Measurements from ENCODE around the gene DYNLT3. TPM values are rescaled to one million over a fixed set of nuclear protein-coding genes. Genes with fewer than 3 reads are reported as not detected.

Gene DYNLT3
- total and polyA plus RNA-seq, 2 of the 13 experiments (the other 11 are each of a cell fraction or from before 2014, with no cell fraction given), result 5.4 to 6.1 TPM

DNA sequence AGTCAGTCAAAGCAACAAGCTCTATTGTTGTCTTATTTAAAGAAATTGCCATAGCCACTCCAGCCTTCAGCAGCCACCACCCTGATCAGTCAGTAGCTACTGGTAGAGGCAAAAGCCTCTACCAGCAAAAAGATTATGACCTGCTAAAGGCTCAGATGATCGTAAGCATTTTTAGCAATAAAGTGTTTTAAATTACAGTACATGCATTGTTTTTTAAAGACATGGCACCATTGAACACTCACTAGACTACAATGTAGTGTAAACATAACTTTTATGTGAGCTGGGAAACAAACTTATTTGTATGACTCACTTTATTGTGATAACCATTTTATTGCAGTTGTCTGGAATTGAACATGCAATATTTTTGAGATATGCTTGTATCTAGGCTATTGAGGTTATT is 32.3 kb upstream of the DYNLT3 start:
- Histone ChIP-seq H3K27ac (ENCODE audit: extremely low read length, insufficient read depth, low read length) (no peak overlapping the region), H3K27me3 (ENCODE audit: control insufficient read depth in 1 of 2, insufficient read depth in 2 of 2, low read length in 2 of 2) (no peaks in the 10 kb centered on the region), H3K9ac (ENCODE audit: insufficient read depth, low read depth, low read length) (no peak overlapping the region), H3K36me3 (replicated peaks in 1 of 2; ENCODE audit: control insufficient read depth in 1 of 2, insufficient read depth in 2 of 2, low read length in 2 of 2) (no peaks in the 10 kb centered on the region), H3K4me1 (ENCODE audit: insufficient read depth, low read length) (no peaks in the 10 kb centered on the region), H3K79me2 (ENCODE audit: insufficient read depth, low read length) (no peaks in the 10 kb centered on the region), H3K4me2 (ENCODE audit: low read depth, low read length) (no peak overlapping the region), H3K9me3 (ENCODE audit: low read length) (no peaks in the 10 kb centered on the region), H4K20me1 (ENCODE audit: insufficient read depth, low read length) (no peaks in the 10 kb centered on the region), H2AFZ (ENCODE audit: low read length) (no peak overlapping the region), H3K4me3 (replicated peaks in 1 of 3; ENCODE audit: insufficient read depth in 1 of 3, low read depth in 2 of 3, low read length in 3 of 3) (no peak overlapping the region)
- FAIRE-seq (no peak), DNase-seq (ENCODE audit: low spot score) (no peak), ATAC-seq (no peak)
- POLR2A ChIA-PET, result no interaction called here
- WGBS (ENCODE audit: low lambda C conversion rate), result 14% methylated on average over 1 of the region's 1 CpG
- no peak for TF ChIP-seq ZSCAN30 (CRISPR knock-in tag; IDR thresholded peaks at IDR 0.05)
- no peak for TF ChIP-seq TSC22D2 (CRISPR knock-in tag; IDR thresholded peaks at IDR 0.05; ENCODE audit: borderline replicate concordance)
- TF ChIP-seq, protein P1, sequence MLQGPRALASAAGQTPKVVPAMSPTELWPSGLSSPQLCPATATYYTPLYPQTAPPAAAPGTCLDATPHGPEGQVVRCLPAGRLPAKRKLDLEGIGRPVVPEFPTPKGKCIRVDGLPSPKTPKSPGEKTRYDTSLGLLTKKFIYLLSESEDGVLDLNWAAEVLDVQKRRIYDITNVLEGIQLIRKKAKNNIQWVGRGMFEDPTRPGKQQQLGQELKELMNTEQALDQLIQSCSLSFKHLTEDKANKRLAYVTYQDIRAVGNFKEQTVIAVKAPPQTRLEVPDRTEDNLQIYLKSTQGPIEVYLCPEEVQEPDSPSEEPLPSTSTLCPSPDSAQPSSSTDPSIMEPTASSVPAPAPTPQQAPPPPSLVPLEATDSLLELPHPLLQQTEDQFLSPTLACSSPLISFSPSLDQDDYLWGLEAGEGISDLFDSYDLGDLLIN (CRISPR knock-in tag; IDR thresholded peaks at IDR 0.05; ENCODE audit: borderline replicate concordance), result no peak
- TF ChIP-seq, protein P2, sequence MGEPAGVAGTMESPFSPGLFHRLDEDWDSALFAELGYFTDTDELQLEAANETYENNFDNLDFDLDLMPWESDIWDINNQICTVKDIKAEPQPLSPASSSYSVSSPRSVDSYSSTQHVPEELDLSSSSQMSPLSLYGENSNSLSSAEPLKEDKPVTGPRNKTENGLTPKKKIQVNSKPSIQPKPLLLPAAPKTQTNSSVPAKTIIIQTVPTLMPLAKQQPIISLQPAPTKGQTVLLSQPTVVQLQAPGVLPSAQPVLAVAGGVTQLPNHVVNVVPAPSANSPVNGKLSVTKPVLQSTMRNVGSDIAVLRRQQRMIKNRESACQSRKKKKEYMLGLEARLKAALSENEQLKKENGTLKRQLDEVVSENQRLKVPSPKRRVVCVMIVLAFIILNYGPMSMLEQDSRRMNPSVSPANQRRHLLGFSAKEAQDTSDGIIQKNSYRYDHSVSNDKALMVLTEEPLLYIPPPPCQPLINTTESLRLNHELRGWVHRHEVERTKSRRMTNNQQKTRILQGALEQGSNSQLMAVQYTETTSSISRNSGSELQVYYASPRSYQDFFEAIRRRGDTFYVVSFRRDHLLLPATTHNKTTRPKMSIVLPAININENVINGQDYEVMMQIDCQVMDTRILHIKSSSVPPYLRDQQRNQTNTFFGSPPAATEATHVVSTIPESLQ (CRISPR knock-in tag; conservative IDR thresholded peaks at IDR 0.05), result no peak
- no peak for TF ChIP-seq ZSCAN9 (CRISPR knock-in tag; IDR thresholded peaks at IDR 0.05; ENCODE audit: borderline replicate concordance)
- no peak for TF ChIP-seq ZFP36 (IDR thresholded peaks at IDR 0.05; ENCODE audit: borderline replicate concordance, low read depth, low read length, partially characterized antibody)
- TF ChIP-seq ZBTB37 (CRISPR knock-in tag; IDR thresholded peaks at IDR 0.05), result no peak
- no peak for TF ChIP-seq ZNF644 (CRISPR knock-in tag; IDR thresholded peaks at IDR 0.05; ENCODE audit: low read depth)
- TF ChIP-seq FLYWCH1 (CRISPR knock-in tag; IDR thresholded peaks at IDR 0.05), result no peak
- TF ChIP-seq ZC3H13 (CRISPR knock-in tag; IDR thresholded peaks at IDR 0.05), result no peak
- no peak for TF ChIP-seq GLI4 (CRISPR knock-in tag; IDR thresholded peaks at IDR 0.05; ENCODE audit: borderline replicate concordance)
- no peak for TF ChIP-seq KAT7 (CRISPR knock-in tag; IDR thresholded peaks at IDR 0.05; ENCODE audit: borderline replicate concordance)
- TF ChIP-seq HOMEZ (CRISPR knock-in tag; IDR thresholded peaks at IDR 0.05; ENCODE audit: low read depth), result no peak
- no peak for TF ChIP-seq BRF2 (CRISPR knock-in tag; IDR thresholded peaks at IDR 0.05)
- TF ChIP-seq ZNF263 (CRISPR knock-in tag; IDR thresholded peaks at IDR 0.05), result no peak
- no TSS peak for BruUV-seq (replicated peaks)
- in situ Hi-C loops (cut with HindIII; ENCODE audit: extremely low pct_ligation_motif_present, low pct_unique_long_range_greater_than_20kb) (no loop called here), intact Hi-C loops (cut with micrococcal nuclease; ENCODE audit: unreplicated experiment) (no loop called here)
- CTCF ChIA-PET (ENCODE audit: low intra/inter-chr PET ratio, low total read pairs), result no interaction called here

All from HepG2 (cell line).